Gastrocnemius medialis (tissue), 4 donors: Measurements from ENCODE around the gene GRPR.

Experiments
- CTCF ChIP-seq, 5 experiments: fragments of 450-650 bp in 3 of 5; fragments of 200-600 bp in 2 of 5; sonication (generic) in 2 of 5; IDR thresholded peaks in 4 of 5; conservative IDR thresholded peaks in 1 of 5; 1 replicate in 4 of 5; 2 replicates in 1 of 5; pipeline ENCODE4 v1.5.1; 2016 to 2019; ENCODE audit warnings: antibody characterized with exemption in 5 of 5, mild to moderate bottlenecking in 3 of 5, moderate library complexity in 3 of 5
- POLR2A ChIP-seq, 2 donors: fragments of 450-650 bp; IDR thresholded peaks; one replicate each; pipeline ENCODE4 v1.6.1; 2017; ENCODE audit warnings: antibody characterized with exemption in 2 of 2, mild to moderate bottlenecking in 2 of 2, moderate library complexity in 2 of 2

DNA sequence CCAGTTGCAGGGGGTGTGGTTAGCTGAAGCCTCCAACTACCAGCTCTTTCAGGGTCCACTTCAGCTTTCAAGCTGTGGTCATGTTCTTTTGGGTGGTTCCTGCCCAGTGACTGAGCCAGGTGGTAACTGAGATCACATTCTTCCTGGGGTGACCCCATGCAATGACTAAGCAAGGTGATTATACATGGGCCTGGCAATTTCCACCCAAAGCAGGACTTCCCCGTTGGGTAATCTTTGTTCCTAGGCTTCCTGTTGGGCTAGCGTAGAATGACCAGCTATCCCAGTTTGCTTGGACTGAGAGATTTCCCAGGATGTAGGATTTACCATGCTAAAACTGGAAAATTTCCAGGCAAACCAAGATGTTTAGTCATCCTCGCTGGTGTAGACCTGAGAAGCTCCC, 25.5 kb downstream of the GRPR start:
- TF ChIP-seq CTCF (IDR thresholded peaks at IDR 0.05 in 4 of 5, conservative IDR thresholded peaks at IDR 0.05 in 1 of 5) = no peak
- no peak for TF ChIP-seq POLR2A (IDR thresholded peaks at IDR 0.05)
